GM18502 (cell line): ENCODE data around the gene TKFC.
A peak's percentile ranks its signal among the peaks of the same experiment; 100 is the strongest.

Source experiments
- ATAC-seq: cut with Tn5 transposase; IDR thresholded peaks from one replicate; pipeline ENCODE4 v1.9.1; 2021; ENCODE audit warnings: mild to moderate bottlenecking; ENCODE audit not compliant: unreplicated experiment, poor library complexity

TKFC gene, protein sequence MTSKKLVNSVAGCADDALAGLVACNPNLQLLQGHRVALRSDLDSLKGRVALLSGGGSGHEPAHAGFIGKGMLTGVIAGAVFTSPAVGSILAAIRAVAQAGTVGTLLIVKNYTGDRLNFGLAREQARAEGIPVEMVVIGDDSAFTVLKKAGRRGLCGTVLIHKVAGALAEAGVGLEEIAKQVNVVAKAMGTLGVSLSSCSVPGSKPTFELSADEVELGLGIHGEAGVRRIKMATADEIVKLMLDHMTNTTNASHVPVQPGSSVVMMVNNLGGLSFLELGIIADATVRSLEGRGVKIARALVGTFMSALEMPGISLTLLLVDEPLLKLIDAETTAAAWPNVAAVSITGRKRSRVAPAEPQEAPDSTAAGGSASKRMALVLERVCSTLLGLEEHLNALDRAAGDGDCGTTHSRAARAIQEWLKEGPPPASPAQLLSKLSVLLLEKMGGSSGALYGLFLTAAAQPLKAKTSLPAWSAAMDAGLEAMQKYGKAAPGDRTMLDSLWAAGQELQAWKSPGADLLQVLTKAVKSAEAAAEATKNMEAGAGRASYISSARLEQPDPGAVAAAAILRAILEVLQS

DNA sequence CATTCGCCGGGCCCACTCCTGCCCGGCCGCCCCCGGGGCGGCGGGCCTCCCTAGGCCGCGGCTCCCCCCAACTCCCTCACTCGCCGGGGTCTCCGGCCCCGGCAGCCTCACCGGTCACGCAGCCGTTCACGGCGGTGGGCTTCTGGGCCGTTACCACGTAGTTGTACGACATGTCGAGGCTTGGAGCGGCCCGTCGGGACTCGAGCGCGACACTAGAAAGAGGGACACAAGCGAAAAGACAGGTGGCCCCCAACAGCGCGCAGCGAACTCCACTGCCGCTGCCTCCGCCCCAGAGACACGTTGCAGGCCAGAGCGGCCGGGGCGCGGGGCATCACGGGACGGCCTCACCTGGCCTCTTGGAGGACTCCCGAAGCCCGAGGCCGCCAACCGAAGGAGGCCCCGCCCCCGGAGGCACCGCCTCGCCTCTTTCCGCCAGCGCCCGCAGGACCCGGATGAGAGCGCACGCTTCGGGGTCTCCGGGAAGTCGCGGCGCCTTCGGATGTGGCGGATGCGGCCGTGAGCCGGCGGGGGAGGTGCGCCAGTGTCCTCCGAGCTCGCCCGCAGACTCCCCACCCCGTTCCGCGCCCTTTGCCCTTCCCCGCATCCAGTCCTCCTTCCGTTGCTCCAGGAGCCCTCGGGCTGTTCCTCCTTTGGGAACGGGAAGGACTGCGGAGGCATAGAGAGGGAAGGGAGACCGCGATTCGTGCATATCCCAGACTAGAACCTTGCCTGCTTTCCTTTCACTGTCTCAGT is at the start of gene TKFC, which contains the start of gene DDB1:
Gene TKFC, plus strand, starts transcription at position 432 of the 753 bp plus-strand sequence. CDS start 1,501 bp downstream, outside the sequence.
Gene DDB1, minus strand, starts transcription at position 309 of the 753 bp plus-strand sequence. Its CDS starts 137 bp downstream, at position 172.
- ATAC-seq, result peak; percentile 86

DNA sequence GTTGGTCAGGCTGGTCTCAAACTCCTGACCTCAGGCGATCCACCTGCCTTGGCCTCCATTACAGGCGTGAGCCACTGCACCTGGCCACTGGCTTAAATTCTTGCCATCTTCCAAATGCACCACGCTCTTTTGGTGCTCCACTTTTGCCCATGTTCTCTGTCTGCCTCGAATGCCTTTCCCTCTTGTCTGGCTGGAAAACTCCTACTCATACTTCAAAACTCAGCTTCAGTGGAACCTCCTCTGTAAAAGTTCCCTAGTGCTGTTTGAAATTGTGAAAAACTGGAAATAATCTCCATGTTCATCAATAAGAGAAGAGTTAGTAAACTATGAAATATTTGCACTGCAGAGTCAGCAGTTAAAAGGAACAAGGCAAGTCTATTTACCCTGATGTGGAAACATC is 49.4 kb upstream of the TKFC start:
- ATAC-seq, result no peak

DNA sequence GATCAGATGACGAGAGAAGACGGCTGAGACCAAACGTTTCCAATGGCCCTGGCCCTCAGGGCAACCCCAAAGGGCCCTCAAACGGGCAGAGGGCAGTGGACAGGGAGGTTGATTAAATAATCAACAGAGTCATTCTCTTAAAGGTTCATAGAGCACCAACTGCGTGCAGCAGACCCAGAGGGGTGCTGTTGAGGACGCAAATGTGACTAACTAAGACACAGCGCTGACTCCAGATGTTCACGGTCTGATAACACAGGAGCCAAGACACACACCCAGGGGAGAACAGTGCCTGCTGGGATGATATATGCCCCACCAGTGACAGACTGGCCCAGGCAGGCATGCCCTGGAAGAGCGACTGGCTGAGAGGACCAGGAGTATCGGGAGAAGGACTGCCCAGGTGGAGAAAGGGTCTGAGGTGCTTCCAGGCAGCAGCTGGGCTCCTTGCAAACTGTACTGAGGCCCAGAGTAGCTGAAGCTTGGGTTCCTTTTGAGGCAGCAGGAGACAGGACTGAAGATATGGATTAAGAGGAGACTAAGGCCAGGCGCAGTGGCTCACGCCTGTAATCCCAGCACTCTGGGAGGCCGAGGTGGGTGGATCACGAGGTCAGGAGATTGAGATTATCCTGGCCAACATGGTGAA is 45.6 kb upstream of the TKFC start:
- ATAC-seq, result no peak

DNA sequence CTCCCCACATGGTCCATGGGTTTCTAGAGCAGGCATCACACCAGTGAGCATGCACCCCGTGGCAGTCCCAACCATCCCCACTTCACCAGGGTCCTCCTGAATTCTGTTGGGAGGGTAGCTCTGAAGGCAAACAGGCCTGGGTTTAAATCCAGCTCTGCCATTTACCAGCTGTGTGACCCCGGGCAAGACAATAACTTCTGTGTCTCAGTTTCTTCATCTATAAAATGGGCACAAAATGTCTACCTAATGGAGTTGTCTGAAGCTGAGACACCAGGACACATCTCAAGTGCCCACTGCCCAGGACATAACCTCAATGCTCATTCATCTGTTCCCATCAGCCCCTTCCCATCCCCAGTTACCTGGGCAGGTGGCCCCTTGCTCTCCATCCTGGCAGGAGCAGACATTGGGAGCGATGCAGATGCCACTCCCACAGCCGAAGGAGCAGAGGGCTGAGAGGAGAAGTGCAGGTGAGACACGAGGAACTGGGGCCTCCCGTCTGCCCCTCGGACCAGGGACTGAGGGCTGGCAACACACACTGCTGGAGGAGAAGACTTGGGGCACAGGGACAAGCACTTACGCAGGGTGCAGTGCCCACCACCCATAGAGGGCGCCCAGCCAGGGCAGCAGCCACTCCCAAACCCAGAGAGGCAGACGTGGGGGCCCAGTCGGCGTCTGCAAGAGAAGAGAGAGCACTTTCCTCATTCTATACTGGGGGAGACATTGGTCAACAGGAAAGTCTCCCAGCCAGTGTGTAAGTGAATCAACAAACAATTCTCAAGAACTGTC is 41.9 kb upstream of the TKFC start:
- ATAC-seq, result no peak

GRCh38 chr11:61292356-61292755 is 40.7 kb upstream of the TKFC start:
- ATAC-seq, result no peak

- peak; percentile 44 for ATAC-seq
Measured at GRCh38 chr11:61293867-61294716, 38.9 kb upstream of the TKFC start.

DNA sequence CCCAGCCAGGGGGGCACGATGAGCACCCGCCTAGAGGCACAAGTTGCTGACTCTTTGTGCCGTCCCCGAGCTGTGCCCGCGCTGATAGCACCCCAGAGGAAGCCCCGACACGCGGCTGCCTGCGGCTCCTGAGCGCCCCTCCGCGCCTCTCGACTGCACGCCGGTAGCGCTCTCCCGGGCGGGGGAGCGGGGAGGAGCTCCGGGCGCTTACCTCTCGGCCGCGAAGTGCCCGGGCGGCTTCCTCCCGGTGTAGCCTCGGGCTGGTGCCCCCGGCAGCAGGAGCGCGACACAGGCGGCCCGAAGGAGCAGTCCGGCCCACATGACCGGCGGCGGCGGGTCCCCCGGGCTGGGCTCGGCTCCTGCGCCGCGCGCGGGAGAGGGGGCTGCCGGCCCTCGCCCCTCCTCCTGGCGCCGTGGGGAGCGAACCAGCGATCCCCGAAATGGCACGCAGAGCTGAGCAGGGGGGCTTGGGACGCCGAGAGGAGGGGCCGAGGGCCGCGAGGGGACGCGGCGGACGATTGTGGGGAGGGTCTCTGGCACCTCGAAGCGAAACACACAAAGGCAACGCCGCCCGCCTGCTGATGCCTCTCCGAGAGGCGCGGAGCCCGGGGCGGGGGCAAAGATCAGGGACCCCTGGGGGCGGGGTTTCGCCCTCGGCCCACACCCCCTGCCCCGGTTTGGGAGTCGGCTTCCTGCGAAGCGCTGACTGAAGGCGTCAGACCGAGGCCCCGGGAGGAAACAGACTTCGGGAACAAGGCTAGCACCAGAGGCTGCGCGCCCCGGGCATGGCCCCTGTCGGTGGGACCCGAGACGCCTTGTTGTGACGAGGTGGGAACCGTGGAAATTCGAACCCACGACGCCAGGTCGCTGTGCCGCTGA is 38.1 kb upstream of the TKFC start, which contains the start of gene VWCE:
Gene VWCE, minus strand, starts transcription at position 600 of the 879 bp plus-strand sequence. Its CDS starts 279 bp downstream, at position 321.
- peak; percentile 71 for ATAC-seq

GRCh38 chr11:61295596-61295926 is 37.5 kb upstream of the TKFC start:
- no peak for ATAC-seq

DNA sequence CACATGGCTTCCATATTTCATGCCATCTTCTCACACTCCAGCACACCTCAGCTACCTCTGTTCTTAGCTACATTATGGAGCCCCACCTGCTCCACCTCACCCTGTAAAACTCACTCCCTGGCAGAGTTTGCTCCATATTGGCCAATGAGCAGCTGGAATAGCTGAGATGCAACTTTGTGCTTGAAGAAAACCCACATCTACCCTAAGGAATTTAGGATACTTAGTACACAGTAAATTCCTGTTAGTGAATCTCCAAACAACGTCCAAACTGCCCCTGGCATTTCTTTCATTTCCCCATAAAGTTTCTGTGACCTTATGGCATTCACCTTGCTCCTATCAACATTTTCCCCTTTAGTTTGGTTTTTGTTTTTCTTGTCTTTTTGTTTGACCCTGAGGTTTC is 35.7 kb upstream of the TKFC start:
- no peak for ATAC-seq

GRCh38 chr11:61297746-61298145 is 35.3 kb upstream of the TKFC start:
- no peak for ATAC-seq

GRCh38 chr11:61298663-61299244 is 34.3 kb upstream of the TKFC start:
- no peak for ATAC-seq

- no peak for ATAC-seq
Measured at GRCh38 chr11:61302550-61302949, 30.5 kb upstream of the TKFC start.

DNA sequence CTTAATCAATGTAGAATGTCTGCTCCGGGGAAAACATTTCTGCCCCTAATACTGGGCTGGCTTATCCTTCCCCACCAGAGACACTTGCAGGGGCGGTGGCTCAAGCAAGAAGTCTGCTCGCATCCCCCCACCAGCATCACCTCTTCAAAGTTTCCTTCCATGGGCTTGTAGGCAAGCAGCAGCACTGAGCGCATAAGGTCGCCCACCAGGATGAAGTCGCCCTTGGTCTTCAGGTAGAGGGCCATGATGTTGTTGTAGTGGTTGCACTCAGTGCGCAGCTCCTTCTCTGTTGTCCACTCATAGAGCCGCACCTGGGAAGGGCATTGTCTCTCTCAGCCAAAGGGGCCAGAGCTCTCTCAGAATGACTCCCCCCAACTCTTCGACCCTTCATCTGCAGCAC is 29.3 kb upstream of the TKFC start:
- ATAC-seq, result no peak

DNA sequence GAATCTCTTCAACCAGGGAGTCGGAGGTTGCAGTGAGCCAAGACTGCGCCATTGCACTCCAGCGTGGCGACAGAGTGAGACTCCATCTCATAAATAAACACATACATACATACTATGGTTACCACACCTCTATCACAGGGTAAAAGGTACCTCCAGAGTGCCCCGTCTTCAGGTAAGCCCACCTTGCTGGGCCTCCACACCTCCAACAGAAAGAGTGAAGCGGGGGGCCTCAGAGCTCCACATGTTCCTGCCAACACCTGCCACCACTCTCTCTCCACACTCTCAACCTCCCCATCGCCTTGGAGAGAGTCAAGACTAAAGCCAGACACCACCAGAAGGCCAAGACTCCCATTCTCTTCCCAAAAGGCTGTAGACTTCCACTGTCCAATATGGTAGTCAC is 27.6 kb upstream of the TKFC start:
- no peak for ATAC-seq

- ATAC-seq, result no peak
Measured at GRCh38 chr11:61306221-61306620, 26.8 kb upstream of the TKFC start.

- ATAC-seq, result no peak
Measured at GRCh38 chr11:61307354-61307753, 25.7 kb upstream of the TKFC start.

DNA sequence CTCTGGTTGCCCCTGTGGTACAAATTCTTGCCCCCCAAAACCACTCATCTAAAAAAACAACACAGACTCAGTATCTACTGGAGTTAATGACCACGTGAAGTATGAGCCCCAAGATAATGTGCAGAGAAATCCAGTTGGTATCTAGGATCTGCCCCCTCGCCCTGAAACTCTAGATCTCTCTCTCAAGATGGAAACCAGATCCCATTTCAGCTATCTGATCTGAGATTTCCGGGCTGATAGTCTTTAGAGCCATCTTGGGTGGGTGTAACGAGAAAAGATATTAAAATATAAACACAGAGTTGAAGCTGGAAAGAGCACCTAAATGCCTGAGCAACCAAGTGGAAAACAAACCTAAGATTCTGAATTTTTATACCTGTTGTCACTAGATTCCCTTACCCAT is 23.9 kb upstream of the TKFC start:
- no peak for ATAC-seq

GRCh38 chr11:61309739-61310138 is 23.3 kb upstream of the TKFC start:
- ATAC-seq, result no peak
